ENCODE measurements around the gene ZIC2.
A peak's percentile ranks its signal among the peaks of the same experiment; 100 is the strongest.
"Not testable (repeated sequence)": the region's sequence is repeated elsewhere in the genome, so short reads cannot be mapped to it uniquely, and the experiment has no call there.

The ZIC2 gene

GRCh38 chr13:99981735-99982035 is at the start of gene ZIC2:
Gene ZIC2, plus strand, starts transcription at chr13:99981784. Its CDS starts 281 bp downstream, at chr13:99982065.
- no peak for DNase-seq

GRCh38 chr13:99932912-99933311 is 48.7 kb upstream of the ZIC2 start:
- DNase-seq: no peak

GRCh38 chr13:99935772-99936171 is 45.8 kb upstream of the ZIC2 start:
- DNase-seq: no peak

- no peak for DNase-seq
These were observed 42.9 kb upstream of the ZIC2 start for GRCh38 chr13:99938635-99939034.

- DNase-seq: no peak
These were observed 40.5 kb upstream of the ZIC2 start for GRCh38 chr13:99941086-99941485.

GRCh38 chr13:99941911-99942310 is 39.7 kb upstream of the ZIC2 start:
- no peak for DNase-seq

GRCh38 chr13:99944102-99944501 is 37.5 kb upstream of the ZIC2 start:
- DNase-seq: peak; percentile 13

- DNase-seq: no peak
These were observed 37.0 kb upstream of the ZIC2 start for GRCh38 chr13:99944606-99945005.

GRCh38 chr13:99945515-99945914 is 36.1 kb upstream of the ZIC2 start:
- DNase-seq: not testable (repeated sequence)

- DNase-seq: no peak
These were observed 33.9 kb upstream of the ZIC2 start for GRCh38 chr13:99947666-99948065.

- DNase-seq: no peak
These were observed 33.2 kb upstream of the ZIC2 start for GRCh38 chr13:99948411-99948810.

- no peak for DNase-seq
These were observed 32.5 kb upstream of the ZIC2 start for GRCh38 chr13:99948907-99949678.

GRCh38 chr13:99949679-99950413 is 31.7 kb upstream of the ZIC2 start:
- DNase-seq: no peak

- DNase-seq: not testable (repeated sequence)
These were observed 29.9 kb upstream of the ZIC2 start for GRCh38 chr13:99951666-99952065.

GRCh38 chr13:99953138-99953755 is 28.3 kb upstream of the ZIC2 start:
- DNase-seq: no peak

- no peak for DNase-seq
These were observed 26.4 kb upstream of the ZIC2 start for GRCh38 chr13:99955107-99955746.

GRCh38 chr13:99955747-99956472 is 25.7 kb upstream of the ZIC2 start:
- DNase-seq: no peak

- no peak for DNase-seq
These were observed 24.9 kb upstream of the ZIC2 start for GRCh38 chr13:99956473-99957349.

GRCh38 chr13:99958406-99959126 is 23.0 kb upstream of the ZIC2 start:
- DNase-seq: no peak

- no peak for DNase-seq
These were observed 22.5 kb upstream of the ZIC2 start for GRCh38 chr13:99959127-99959539.

Measured in NCI-H1694 treated with DMSO at 0.1 percent for 48 hours (cell line).